GM12864 (cell line): ENCODE data around the gene CDH12.

Source experiments
- DNase-seq: peaks from one replicate; pipeline ENCODE4 v3.0.0-alpha.2; 2011; ENCODE audit warnings: low read depth
- H3K4me3 ChIP-seq: 2 replicates; pipeline ENCODE4 v1.5.1; 2011; ENCODE audit warnings: mild to moderate bottlenecking, low read depth, low read length, control low read depth
- TF ChIP-seq, protein P1 (sequence below): IDR thresholded peaks from 2 replicates; pipeline ENCODE4 v1.5.1; 2011; ENCODE audit warnings: low read depth, mild to moderate bottlenecking, moderate library complexity, low read length, control low read depth, inconsistent platforms; ENCODE audit errors: missing control alignments

The CDH12 gene

GRCh38 chr5:22837803-22838202, 15.3 kb downstream of the CDH12 start:
- DNase-seq, result no peak
- TF ChIP-seq, protein P1, sequence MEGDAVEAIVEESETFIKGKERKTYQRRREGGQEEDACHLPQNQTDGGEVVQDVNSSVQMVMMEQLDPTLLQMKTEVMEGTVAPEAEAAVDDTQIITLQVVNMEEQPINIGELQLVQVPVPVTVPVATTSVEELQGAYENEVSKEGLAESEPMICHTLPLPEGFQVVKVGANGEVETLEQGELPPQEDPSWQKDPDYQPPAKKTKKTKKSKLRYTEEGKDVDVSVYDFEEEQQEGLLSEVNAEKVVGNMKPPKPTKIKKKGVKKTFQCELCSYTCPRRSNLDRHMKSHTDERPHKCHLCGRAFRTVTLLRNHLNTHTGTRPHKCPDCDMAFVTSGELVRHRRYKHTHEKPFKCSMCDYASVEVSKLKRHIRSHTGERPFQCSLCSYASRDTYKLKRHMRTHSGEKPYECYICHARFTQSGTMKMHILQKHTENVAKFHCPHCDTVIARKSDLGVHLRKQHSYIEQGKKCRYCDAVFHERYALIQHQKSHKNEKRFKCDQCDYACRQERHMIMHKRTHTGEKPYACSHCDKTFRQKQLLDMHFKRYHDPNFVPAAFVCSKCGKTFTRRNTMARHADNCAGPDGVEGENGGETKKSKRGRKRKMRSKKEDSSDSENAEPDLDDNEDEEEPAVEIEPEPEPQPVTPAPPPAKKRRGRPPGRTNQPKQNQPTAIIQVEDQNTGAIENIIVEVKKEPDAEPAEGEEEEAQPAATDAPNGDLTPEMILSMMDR, result no peak
- H3K4me3 ChIP-seq, result no peak overlapping the region

DNA sequence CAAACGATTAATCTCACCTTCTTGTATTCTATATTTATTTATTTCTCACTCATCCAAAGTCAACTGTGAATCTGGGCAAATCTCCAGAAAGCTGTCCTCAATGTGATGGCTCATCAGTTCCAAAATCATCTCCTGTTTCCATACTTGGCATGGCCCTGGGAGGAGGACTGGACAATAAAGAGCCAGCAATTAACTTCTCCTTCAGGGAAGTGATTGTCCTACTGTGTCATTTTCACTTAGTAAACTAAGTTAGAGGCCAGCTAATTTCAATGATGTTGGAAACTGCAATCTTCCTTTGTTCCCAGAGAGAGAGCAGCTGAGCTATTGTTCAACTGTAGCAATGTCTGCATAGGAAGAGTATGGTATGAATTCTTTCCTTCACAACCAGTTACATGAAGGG, 17.5 kb downstream of the CDH12 start:
- no peak overlapping the region for H3K4me3 ChIP-seq
- no peak for DNase-seq
- TF ChIP-seq, protein P1, result no peak

GRCh38 chr5:22793463-22793862, 59.7 kb downstream of the CDH12 start:
- TF ChIP-seq, protein P1, result no peak
- DNase-seq, result no peak
- no peak overlapping the region for H3K4me3 ChIP-seq

DNA sequence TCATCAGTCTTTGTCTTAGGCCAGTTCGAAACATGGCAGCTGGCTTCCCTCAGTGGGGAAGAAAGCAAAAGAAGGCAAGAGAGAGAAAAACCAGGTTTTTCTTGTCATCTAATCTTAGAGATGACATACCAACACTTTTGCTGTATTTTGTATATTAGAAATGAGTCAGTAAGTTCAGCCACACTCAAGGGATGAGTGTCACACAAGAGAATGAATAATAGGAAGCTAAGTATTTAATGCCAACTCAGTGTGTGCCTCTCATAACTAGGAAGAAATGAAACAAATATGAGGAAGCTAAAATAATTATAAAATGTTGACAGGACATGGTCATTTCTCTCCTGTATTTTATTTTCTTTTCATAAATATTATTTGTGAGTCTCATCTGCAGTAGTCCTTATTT, 65.3 kb downstream of the CDH12 start:
- H3K4me3 ChIP-seq, result no peak overlapping the region
- no peak for DNase-seq
- TF ChIP-seq, protein P1, result no peak

- TF ChIP-seq, protein P1, result no peak
- no peak overlapping the region for H3K4me3 ChIP-seq
- DNase-seq, result no peak
These were observed 65.7 kb downstream of the CDH12 start for GRCh38 chr5:22787398-22787797.

DNA sequence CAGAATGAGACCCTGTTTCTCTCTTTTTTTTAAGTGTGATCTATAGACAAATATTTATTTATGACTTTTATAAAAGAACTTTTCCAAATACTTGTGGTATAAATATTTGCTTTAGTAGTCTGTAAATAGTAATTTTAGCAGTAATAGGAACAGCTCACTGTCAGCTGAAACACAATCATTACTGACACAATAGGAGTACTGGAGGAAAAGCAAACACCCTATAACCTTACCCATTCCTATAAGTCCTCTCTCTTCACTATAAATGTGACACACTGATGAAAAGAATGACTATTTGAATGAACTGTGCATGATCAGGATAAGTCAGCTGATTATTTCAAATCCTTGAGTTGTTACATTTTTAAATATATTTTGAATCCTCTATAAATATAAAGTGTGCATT, 72.4 kb downstream of the CDH12 start:
- TF ChIP-seq, protein P1, result no peak
- no peak overlapping the region for H3K4me3 ChIP-seq
- DNase-seq, result no peak

DNA sequence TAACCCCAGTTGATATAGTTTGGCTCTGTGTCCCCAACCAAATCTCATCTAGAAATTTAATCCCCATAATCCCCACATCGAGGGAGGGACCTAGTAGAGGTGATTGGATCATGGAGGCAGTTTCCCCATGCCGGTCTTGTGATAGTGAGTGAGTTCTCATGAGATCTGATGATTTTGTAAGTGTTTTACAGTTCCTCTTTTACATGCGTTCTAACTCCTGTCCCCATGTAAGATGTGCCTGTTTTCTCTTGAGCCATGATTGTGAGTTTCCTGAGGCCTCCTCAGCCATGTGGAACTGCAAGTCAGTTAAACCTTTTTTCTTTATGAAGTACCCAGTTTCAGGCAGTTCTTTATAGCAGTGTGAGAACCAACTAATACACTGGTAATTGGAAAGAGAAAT, 73.6 kb downstream of the CDH12 start:
- no peak for DNase-seq
- no peak overlapping the region for H3K4me3 ChIP-seq
- TF ChIP-seq, protein P1, result no peak
